AG04450 (cell line): ENCODE results near the gene NAGA. TPM values are rescaled to one million over a fixed set of nuclear protein-coding genes. Genes with fewer than 3 reads are reported as not detected.

Source experiments
- CTCF ChIA-PET: fragments of 300-600, 350-600 bp; formaldehyde crosslinking; extraction: SDS; loops from one replicate; lab custom pipeline; 2022; ENCODE audit warnings: antibody characterized with exemption, inconsistent platforms; lab: Charles Lee
- POLR2A ChIA-PET: fragments of 350-600 bp; formaldehyde crosslinking; extraction: SDS; loops from one replicate; lab custom pipeline; 2021; ENCODE audit warnings: antibody characterized with exemption, inconsistent platforms; lab: Yijun Ruan, JAX
- DNase-seq: peaks from one replicate; pipeline ENCODE4 v3.0.0-alpha.2; 2011; ENCODE audit warnings: low read depth, low spot score
- H3K27ac ChIP-seq: one replicate; pipeline ENCODE4 v1.5.1; 2012; ENCODE audit warnings: low read depth, low read length, control low read depth
- H3K27me3 ChIP-seq: one replicate; pipeline ENCODE4 v1.6.0; 2012; ENCODE audit warnings: low read length; ENCODE audit not compliant: control insufficient read depth, insufficient read depth
- H3K4me3 ChIP-seq: 2 replicates; pipeline ENCODE4 v1.5.1; 2011; ENCODE audit warnings: mild to moderate bottlenecking, low read depth, low read length, control low read depth
- H3K9me3 ChIP-seq: 2 replicates; pipeline ENCODE4 v1.5.1; 2012; ENCODE audit warnings: low read length; ENCODE audit not compliant: control insufficient read depth, insufficient read depth
- polyA plus RNA-seq: library from polyadenylated mRNA; depleted of rRNA; stranded (reverse); fragments of >200 nt; gene quantifications from 2 replicates; pipeline ENCODE4 v1.2.3, GENCODE V29; 2011
- TF ChIP-seq, protein P1 (sequence below): IDR thresholded peaks from 2 replicates; pipeline ENCODE4 v1.5.1; 2011; ENCODE audit warnings: low read depth, low read length, control low read depth, inconsistent platforms

NAGA gene
- polyA plus RNA-seq, 1 experiment: 35.2 TPM

DNA sequence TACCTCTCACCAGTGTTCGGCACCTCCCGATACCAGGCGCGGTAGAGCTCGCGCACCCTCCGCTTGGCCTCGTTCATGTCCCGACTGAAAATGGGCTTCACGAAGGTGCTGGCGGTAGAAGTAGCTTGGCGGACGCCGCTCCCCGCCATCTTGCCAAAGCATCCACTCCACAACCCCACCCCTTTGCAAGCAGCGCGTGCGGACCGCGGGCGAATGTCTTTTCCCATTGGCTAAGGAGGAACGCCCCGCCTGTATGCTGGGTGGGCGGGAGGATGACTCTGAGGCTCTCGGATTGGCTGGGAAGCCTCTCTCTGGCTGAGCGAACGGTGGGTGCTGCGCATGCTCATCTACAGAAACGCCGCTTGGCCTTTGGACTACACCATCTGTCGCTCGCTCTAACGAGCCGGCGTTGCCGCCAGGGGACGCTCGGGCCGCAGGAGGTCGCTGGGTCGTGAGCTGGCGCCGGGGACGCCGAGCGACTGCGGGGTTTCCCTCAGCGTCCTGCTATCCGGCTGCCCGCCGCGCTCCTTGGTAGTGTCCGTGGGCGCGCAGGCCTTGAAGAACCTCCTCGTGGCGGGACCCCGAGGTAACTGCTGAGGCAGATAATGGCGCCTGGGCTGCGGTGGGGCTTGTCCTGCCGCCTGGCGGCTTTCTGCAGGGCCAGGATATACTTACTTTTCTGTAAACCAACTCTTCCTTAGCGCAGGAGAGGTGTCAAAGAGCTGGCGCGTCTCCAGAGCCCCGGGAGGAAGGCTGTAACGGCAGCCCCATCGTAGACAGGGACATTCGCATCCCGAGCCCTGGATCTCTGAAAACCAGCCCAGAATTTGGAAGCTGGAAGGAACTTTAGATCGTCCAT lies 20.2 kb upstream of the NAGA start, which contains the start of gene NDUFA6:
Gene NDUFA6 (minus strand): TSS at position 177 of the 859 bp plus-strand sequence. CDS start 28 bp downstream, at position 149.
- peak; percentile 97 for DNase-seq
- ChIA-PET POLR2A (interaction anchor here (0.7 to 2.9 kb wide), 5 partner anchors 11 to 487 kb away, joined by 3 to 18 read pairs (median 5); partner anchors contain the start of gene SMDT1), CTCF (interaction anchor here (0.6 to 4.1 kb wide), 31 partner anchors 9 to 936 kb away, joined by 3 to 56 read pairs (median 4); partner anchors contain the start of gene CENPM)
- TF ChIP-seq, protein P1, sequence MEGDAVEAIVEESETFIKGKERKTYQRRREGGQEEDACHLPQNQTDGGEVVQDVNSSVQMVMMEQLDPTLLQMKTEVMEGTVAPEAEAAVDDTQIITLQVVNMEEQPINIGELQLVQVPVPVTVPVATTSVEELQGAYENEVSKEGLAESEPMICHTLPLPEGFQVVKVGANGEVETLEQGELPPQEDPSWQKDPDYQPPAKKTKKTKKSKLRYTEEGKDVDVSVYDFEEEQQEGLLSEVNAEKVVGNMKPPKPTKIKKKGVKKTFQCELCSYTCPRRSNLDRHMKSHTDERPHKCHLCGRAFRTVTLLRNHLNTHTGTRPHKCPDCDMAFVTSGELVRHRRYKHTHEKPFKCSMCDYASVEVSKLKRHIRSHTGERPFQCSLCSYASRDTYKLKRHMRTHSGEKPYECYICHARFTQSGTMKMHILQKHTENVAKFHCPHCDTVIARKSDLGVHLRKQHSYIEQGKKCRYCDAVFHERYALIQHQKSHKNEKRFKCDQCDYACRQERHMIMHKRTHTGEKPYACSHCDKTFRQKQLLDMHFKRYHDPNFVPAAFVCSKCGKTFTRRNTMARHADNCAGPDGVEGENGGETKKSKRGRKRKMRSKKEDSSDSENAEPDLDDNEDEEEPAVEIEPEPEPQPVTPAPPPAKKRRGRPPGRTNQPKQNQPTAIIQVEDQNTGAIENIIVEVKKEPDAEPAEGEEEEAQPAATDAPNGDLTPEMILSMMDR: peak; percentile 86
- Histone ChIP-seq H3K27ac (peak within 1 kb of the TSS; percentile 90), H3K4me3 (peak within 1 kb of the TSS; percentile 93), H3K9me3 (peaks cover 8% of the 10 kb centered on the region), H3K27me3 (no peaks in the 10 kb centered on the region)

DNA sequence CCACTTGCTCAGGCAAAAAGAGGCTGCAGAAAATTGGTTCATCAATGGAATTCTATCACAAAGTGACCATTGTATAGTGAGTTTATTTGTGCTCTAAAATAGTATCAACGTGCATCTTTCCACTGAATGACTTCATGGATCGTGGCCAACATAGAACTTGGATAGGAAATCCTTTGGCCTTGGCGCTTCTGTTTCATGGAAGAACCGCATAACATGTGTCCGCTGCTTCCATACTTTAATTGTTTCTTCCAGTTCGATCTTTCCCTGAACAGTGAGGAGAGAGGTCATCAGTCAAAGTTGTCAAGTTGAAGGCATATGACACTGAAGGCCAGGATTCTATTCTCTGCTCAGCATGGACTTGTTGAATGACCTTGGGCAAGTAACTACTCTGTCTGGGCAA lies 15.4 kb upstream of the NAGA start:
- CTCF ChIA-PET: no interaction called here

DNA sequence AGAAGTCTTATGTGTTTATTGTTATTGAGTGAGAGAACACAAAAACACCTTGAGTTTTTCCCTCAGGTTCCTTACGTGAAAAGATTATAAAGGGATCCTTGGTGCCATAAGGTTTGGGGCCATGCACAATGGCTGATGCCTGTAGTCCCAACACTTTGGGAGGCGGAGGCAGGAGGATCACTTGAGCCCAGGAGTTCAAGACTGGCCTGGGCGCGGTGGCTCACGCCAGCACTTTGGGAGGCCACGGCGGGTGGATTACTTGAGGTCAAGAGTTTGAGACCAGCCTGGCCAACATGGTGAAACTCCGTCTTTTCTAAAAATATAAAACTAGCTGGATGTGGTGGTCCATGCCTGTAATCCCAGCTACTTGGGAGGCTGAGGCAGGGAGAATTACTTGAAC lies 14.3 kb upstream of the NAGA start:
- H3K9me3 ChIP-seq: peaks cover 3% of the 10 kb centered on the region
- no peak overlapping the region for H3K4me3 ChIP-seq
- H3K27me3 ChIP-seq: no peaks in the 10 kb centered on the region
- POLR2A ChIA-PET: no interaction called here
- TF ChIP-seq, protein P1: no peak
- no peak for DNase-seq
- CTCF ChIA-PET: no interaction called here
- no peak overlapping the region for H3K27ac ChIP-seq

More for the DNA sequence above, 15.4 kb upstream of the NAGA start:
- no peak for DNase-seq
- TF ChIP-seq, protein P1: no peak
- Histone ChIP-seq H3K27ac (no peak overlapping the region), H3K27me3 (no peaks in the 10 kb centered on the region), H3K9me3 (peaks cover 8% of the 10 kb centered on the region), H3K4me3 (no peak overlapping the region)
- POLR2A ChIA-PET: no interaction called here

DNA sequence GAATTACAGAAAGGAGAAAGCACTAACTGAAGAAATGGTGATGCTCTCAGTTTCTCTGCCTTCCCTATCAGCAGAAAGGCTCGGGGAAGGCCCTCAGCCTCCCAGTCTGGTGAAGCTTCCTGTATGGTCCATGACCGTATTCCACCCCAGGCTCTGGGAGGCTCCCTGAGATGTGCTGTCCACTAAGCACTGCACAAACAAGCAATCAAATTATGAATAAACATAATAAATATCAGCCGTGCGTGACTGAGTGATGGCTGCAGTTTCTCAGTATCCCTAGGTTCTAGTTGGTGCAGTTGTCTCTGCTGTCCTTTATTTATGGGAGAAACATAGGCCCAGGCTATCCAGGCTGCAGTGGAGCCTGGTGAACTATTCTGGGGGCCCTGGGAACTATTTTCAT lies 12.5 kb upstream of the NAGA start:
- DNase-seq: no peak
- no peaks in the 10 kb centered on the region for H3K9me3 ChIP-seq
- no peak overlapping the region for H3K4me3 ChIP-seq
- ChIA-PET POLR2A (interaction anchor here (0.6 kb wide), 1 partner anchor 171 kb away, joined by 11 read pairs; no protein-coding TSS in a partner anchor), CTCF (no interaction called here)
- no peaks in the 10 kb centered on the region for H3K27me3 ChIP-seq
- no peak overlapping the region for H3K27ac ChIP-seq
- TF ChIP-seq, protein P1: no peak

DNA sequence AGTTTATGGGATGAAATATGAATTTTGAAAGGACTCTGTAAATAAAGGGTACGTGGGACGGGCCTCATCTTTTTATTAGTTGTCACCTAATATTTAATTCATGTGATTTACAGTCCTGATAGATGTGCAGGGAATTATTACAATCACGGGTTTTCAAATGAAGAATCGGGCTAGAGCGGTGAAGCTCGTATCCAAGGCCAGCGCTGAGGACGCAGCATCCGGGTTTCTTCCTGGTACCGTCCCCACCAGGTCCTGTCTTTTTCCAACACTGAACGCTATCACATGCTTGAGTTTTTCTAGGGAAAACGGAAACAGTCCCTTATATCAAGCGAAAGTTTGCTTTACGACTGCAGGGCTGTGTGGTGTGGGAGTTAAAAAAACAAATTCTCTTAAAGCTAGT lies 9.7 kb upstream of the NAGA start:
- TF ChIP-seq, protein P1: no peak
- Histone ChIP-seq H3K4me3 (peak overlapping the region; percentile 93), H3K9me3 (peaks cover 7% of the 10 kb centered on the region), H3K27ac (no peak overlapping the region), H3K27me3 (no peaks in the 10 kb centered on the region)
- CTCF ChIA-PET: interaction anchor here (0.9 kb wide), 1 partner anchor 11 kb away, joined by 4 read pairs; no protein-coding TSS in a partner anchor
- POLR2A ChIA-PET: interaction anchor here (0.5 to 2.3 kb wide), 3 partner anchors 10 to 447 kb away, joined by 3 to 18 read pairs (median 4); partner anchors contain the start of genes NDUFA6 and WBP2NL
- no peak for DNase-seq
